ENCODE data around the gene SWSAP1. TPM values are rescaled to one million over a fixed set of nuclear protein-coding genes. Genes with fewer than 3 reads are reported as not detected.

The SWSAP1 gene
- total RNA-seq, 1 experiment from 2014 or later: 4.8 TPM

DNA sequence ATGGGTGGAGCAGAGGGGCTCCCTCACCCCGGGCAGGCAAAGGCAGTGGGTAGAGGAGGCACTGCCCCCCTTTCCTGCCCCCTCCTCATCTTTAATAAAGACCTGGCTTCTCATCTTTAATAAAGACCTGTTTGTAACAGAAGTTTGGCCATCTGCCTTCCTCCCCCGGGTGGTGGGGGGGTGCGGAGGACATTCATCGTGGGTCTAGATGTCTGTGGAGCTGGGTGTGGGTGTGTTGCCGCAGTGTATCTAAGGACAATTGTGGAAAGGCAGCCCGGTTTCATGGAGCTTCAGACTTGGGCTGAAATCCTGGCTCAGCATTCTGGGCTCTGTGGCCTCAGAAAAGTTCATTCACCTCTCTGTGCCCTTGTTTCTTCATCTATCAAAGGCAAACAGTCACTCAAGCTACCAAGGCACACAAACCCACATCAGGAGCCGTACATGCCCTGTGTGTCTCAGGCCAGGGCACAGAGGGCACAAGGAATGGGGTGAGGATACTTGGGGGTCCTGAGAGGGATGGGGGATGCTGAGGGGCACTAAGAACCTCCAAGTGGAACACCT is 8.8 kb upstream of the SWSAP1 start:
- no peak for DNase-seq
- H3K79me2 ChIP-seq (ENCODE audit: low read depth): no peaks in the 10 kb centered on the region
- no peaks in the 10 kb centered on the region for H3K9me2 ChIP-seq (ENCODE audit: insufficient read depth)
- H3K4me3 ChIP-seq: no peak overlapping the region
- no peaks in the 10 kb centered on the region for H3K27me3 ChIP-seq (ENCODE audit: insufficient read depth, low read depth)
- ChIA-PET POLR2A (ENCODE audit: unreplicated experiment) (no interaction called here), CTCF (no interaction called here)
- H3K4me1 ChIP-seq (replicated peaks; ENCODE audit: insufficient read depth): no peaks in the 10 kb centered on the region
- peaks cover 11% of the 10 kb centered on the region; the same call in 1 of the 2 replicates for H3K36me3 ChIP-seq (ENCODE audit: low read depth)
- no peak overlapping the region for H2AFZ ChIP-seq
- no peak overlapping the region for H3K27ac ChIP-seq
- H3F3A ChIP-seq (ENCODE audit: insufficient read depth, low read depth): peaks cover 14% of the 10 kb centered on the region; the same call in 1 of the 2 replicates
- BruUV-seq (replicated peaks): no TSS peak
- H4K20me1 ChIP-seq (ENCODE audit: insufficient read depth): no peaks in the 10 kb centered on the region; the same call in 1 of the 2 replicates
- no peak for TF ChIP-seq EZH2 (IDR thresholded peaks at IDR 0.05; ENCODE audit: low read depth)
- TF ChIP-seq, protein P1, sequence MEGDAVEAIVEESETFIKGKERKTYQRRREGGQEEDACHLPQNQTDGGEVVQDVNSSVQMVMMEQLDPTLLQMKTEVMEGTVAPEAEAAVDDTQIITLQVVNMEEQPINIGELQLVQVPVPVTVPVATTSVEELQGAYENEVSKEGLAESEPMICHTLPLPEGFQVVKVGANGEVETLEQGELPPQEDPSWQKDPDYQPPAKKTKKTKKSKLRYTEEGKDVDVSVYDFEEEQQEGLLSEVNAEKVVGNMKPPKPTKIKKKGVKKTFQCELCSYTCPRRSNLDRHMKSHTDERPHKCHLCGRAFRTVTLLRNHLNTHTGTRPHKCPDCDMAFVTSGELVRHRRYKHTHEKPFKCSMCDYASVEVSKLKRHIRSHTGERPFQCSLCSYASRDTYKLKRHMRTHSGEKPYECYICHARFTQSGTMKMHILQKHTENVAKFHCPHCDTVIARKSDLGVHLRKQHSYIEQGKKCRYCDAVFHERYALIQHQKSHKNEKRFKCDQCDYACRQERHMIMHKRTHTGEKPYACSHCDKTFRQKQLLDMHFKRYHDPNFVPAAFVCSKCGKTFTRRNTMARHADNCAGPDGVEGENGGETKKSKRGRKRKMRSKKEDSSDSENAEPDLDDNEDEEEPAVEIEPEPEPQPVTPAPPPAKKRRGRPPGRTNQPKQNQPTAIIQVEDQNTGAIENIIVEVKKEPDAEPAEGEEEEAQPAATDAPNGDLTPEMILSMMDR (conservative IDR thresholded peaks at IDR 0.05): no peak
- intact Hi-C loops (cut with micrococcal nuclease; ENCODE audit: unreplicated experiment): no loop called here
- H3K9me3 ChIP-seq (ENCODE audit: insufficient read depth, low read depth): no peaks in the 10 kb centered on the region
- no peak overlapping the region for H3K4me2 ChIP-seq

DNA sequence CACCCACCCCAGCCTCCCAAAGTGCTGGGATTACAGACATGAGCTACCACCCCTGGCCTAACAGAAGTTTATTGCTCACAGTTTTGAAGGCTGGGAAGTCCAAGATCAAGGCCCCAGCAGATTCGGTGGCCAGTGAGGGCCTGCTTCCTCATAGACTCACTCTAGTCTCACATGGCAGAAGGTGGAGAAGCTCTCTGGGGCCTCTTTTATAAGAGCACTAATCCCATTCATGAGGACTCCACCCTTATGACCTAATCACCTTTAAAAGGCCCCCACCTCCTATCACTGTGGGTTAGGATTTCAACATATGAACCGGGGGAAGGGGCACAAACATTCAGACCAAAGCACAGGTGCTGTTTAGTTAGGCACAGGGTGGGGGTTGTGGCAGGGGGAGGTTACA is 6.9 kb upstream of the SWSAP1 start:
- TF ChIP-seq, protein P1 (conservative IDR thresholded peaks at IDR 0.05): no peak
- TF ChIP-seq EZH2 (IDR thresholded peaks at IDR 0.05; ENCODE audit: low read depth): no peak
- no TSS peak for BruUV-seq (replicated peaks)
- intact Hi-C loops (cut with micrococcal nuclease; ENCODE audit: unreplicated experiment): no loop called here
- Histone ChIP-seq H3K4me2 (no peak overlapping the region), H2AFZ (no peak overlapping the region), H3K4me3 (no peak overlapping the region), H3K9me2 (ENCODE audit: insufficient read depth) (no peaks in the 10 kb centered on the region), H4K20me1 (ENCODE audit: insufficient read depth) (no peaks in the 10 kb centered on the region), H3F3A (ENCODE audit: insufficient read depth, low read depth) (peaks cover 13% of the 10 kb centered on the region; the same call in 1 of the 2 replicates), H3K27me3 (ENCODE audit: insufficient read depth, low read depth) (no peaks in the 10 kb centered on the region), H3K36me3 (ENCODE audit: low read depth) (peaks cover 9% of the 10 kb centered on the region; the same call in 1 of the 2 replicates), H3K27ac (no peak overlapping the region), H3K4me1 (replicated peaks; ENCODE audit: insufficient read depth) (no peaks in the 10 kb centered on the region), H3K9me3 (ENCODE audit: insufficient read depth, low read depth) (no peaks in the 10 kb centered on the region), H3K79me2 (ENCODE audit: low read depth) (no peaks in the 10 kb centered on the region)
- ChIA-PET CTCF (no interaction called here), POLR2A (ENCODE audit: unreplicated experiment) (no interaction called here)
- DNase-seq: no peak

DNA sequence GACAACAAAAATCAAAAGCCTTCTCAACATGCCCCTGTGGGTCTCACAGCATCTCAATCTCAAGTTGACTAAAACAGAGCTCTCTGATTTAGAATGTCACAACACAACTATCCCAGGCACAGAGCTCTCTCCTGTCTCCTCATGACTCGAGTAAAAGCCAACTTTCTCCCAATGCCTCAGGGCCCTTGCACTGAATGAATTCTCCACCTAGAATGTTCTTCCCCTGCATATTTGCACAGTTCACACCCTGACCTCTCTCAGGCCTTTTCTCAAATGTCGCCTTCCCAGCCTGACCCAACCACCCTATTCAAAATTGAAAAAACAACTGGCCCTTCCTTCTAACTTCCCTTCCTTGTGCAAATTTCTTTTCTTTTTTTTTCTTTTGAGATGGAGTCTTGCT is 3.7 kb upstream of the SWSAP1 start:
- H3K27me3 ChIP-seq (ENCODE audit: insufficient read depth, low read depth): no peaks in the 10 kb centered on the region
- no peak overlapping the region for H3K4me3 ChIP-seq
- no peak overlapping the region for H3K4me2 ChIP-seq
- peaks cover 5% of the 10 kb centered on the region for H3K4me1 ChIP-seq (replicated peaks; ENCODE audit: insufficient read depth)
- H3K36me3 ChIP-seq (ENCODE audit: low read depth): no peaks in the 10 kb centered on the region
- TF ChIP-seq, protein P1 (conservative IDR thresholded peaks at IDR 0.05): no peak
- TF ChIP-seq EZH2 (IDR thresholded peaks at IDR 0.05; ENCODE audit: low read depth): no peak
- H4K20me1 ChIP-seq (ENCODE audit: insufficient read depth): no peaks in the 10 kb centered on the region
- no peak overlapping the region for H3K27ac ChIP-seq
- ChIA-PET CTCF (no interaction called here), POLR2A (ENCODE audit: unreplicated experiment) (no interaction called here)
- no peak for DNase-seq
- H2AFZ ChIP-seq: no peak overlapping the region
- peaks cover 10% of the 10 kb centered on the region; the same call in 1 of the 2 replicates for H3F3A ChIP-seq (ENCODE audit: insufficient read depth, low read depth)
- no TSS peak for BruUV-seq (replicated peaks)
- intact Hi-C loops (cut with micrococcal nuclease; ENCODE audit: unreplicated experiment): no loop called here
- no peaks in the 10 kb centered on the region for H3K9me2 ChIP-seq (ENCODE audit: insufficient read depth)
- peaks cover 5% of the 10 kb centered on the region for H3K79me2 ChIP-seq (ENCODE audit: low read depth)
- no peaks in the 10 kb centered on the region for H3K9me3 ChIP-seq (ENCODE audit: insufficient read depth, low read depth)
